Measurements from ENCODE around the gene CCDC57.

The CCDC57 gene

DNA sequence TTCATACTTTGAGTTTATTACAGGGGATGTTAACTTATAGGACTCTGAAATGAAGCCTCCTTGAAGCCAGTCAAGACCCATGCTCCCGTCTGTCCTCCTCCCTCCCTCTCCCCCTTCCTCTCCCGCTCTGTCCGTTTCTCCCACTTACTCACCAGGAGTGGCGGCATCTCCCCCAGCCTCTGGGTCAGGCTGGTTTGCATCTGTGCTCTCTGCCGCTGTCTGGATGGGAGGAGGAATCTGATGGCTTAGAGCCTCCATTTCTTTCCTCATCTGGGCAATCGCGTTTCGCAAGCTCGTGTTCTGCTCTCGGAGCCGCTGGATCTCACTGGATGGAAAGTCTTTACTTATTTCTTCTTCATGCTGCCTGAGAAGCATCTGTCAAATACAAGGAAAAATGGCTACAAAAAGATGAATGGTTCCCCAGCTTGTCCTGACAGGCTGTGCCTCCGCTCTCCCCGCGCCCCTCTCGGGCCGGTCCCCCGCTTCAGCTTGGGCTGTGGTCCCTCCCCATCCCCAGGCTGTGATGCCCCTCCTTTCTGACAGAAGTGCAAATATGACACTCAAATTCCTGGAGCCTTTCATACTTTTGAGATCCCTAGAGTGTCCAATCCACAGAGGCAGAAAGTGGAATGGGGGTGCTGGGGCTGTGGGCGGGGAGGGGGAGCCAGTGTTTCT lies 40.0 kb downstream of the CCDC57 start:
- Histone ChIP-seq H3K79me2 (ENCODE audit: control insufficient read depth, insufficient read depth, low read length, unreplicated experiment) (no peaks in the 10 kb centered on the region), H3K36me3 (ENCODE audit: insufficient read depth, low read length) (0 out of 2 replicates have a peak, but pooled peaks cover 4% of the 10 kb centered on the region), H2AFZ (ENCODE audit: low read length, unreplicated experiment) (no peak overlapping the region), H3K27ac (ENCODE audit: low read depth, low read length) (no peak overlapping the region), H3K4me3 (ENCODE audit: low read depth, low read length) (no peak overlapping the region), H3K4me1 (ENCODE audit: control insufficient read depth, insufficient read depth, low read length, unreplicated experiment) (no peaks in the 10 kb centered on the region), H3K27me3 (ENCODE audit: insufficient read depth, low read length) (no peaks in the 10 kb centered on the region)

- 0 out of 2 replicates have a peak, but pooled peaks cover 4% of the 10 kb centered on the region for H3K36me3 ChIP-seq (ENCODE audit: insufficient read depth, low read length)
- H2AFZ ChIP-seq (ENCODE audit: low read length, unreplicated experiment), result no peak overlapping the region
- H3K79me2 ChIP-seq (ENCODE audit: control insufficient read depth, insufficient read depth, low read length, unreplicated experiment), result no peaks in the 10 kb centered on the region
- no peak overlapping the region for H3K4me3 ChIP-seq (ENCODE audit: low read depth, low read length)
- no peak overlapping the region for H3K27ac ChIP-seq (ENCODE audit: low read depth, low read length)
- no peaks in the 10 kb centered on the region for H3K27me3 ChIP-seq (ENCODE audit: insufficient read depth, low read length)
- no peaks in the 10 kb centered on the region for H3K4me1 ChIP-seq (ENCODE audit: control insufficient read depth, insufficient read depth, low read length, unreplicated experiment)
These were observed 40.8 kb downstream of the CCDC57 start for GRCh38 chr17:82171750-82172375.

GRCh38 chr17:82170412-82170961 lies 42.2 kb downstream of the CCDC57 start:
- Histone ChIP-seq H3K27ac (ENCODE audit: low read depth, low read length) (no peak overlapping the region), H2AFZ (ENCODE audit: low read length, unreplicated experiment) (no peak overlapping the region), H3K36me3 (ENCODE audit: insufficient read depth, low read length) (0 out of 2 replicates have a peak, but pooled peaks cover 4% of the 10 kb centered on the region)

GRCh38 chr17:82168568-82168967 lies 44.1 kb downstream of the CCDC57 start:
- Histone ChIP-seq H2AFZ (ENCODE audit: low read length, unreplicated experiment) (no peak overlapping the region), H3K27me3 (ENCODE audit: insufficient read depth, low read length) (no peaks in the 10 kb centered on the region), H3K27ac (ENCODE audit: low read depth, low read length) (no peak overlapping the region), H3K79me2 (ENCODE audit: control insufficient read depth, insufficient read depth, low read length, unreplicated experiment) (no peaks in the 10 kb centered on the region), H3K4me1 (ENCODE audit: control insufficient read depth, insufficient read depth, low read length, unreplicated experiment) (no peaks in the 10 kb centered on the region), H3K4me3 (ENCODE audit: low read depth, low read length) (no peak overlapping the region), H3K36me3 (ENCODE audit: insufficient read depth, low read length) (0 out of 2 replicates have a peak, but pooled peaks cover 7% of the 10 kb centered on the region)

More at GRCh38 chr17:82170412-82170961, 42.2 kb downstream of the CCDC57 start:
- H3K79me2 ChIP-seq (ENCODE audit: control insufficient read depth, insufficient read depth, low read length, unreplicated experiment), result no peaks in the 10 kb centered on the region
- no peak overlapping the region for H3K4me3 ChIP-seq (ENCODE audit: low read depth, low read length)
- H3K27me3 ChIP-seq (ENCODE audit: insufficient read depth, low read length), result no peaks in the 10 kb centered on the region
- no peaks in the 10 kb centered on the region for H3K4me1 ChIP-seq (ENCODE audit: control insufficient read depth, insufficient read depth, low read length, unreplicated experiment)

GRCh38 chr17:82167028-82167427 lies 45.6 kb downstream of the CCDC57 start:
- H3K27ac ChIP-seq (ENCODE audit: low read depth, low read length), result no peak overlapping the region
- H2AFZ ChIP-seq (ENCODE audit: low read length, unreplicated experiment), result no peak overlapping the region
- H3K79me2 ChIP-seq (ENCODE audit: control insufficient read depth, insufficient read depth, low read length, unreplicated experiment), result no peaks in the 10 kb centered on the region
- no peaks in the 10 kb centered on the region for H3K4me1 ChIP-seq (ENCODE audit: control insufficient read depth, insufficient read depth, low read length, unreplicated experiment)
- H3K27me3 ChIP-seq (ENCODE audit: insufficient read depth, low read length), result no peaks in the 10 kb centered on the region
- no peak overlapping the region for H3K4me3 ChIP-seq (ENCODE audit: low read depth, low read length)
- 0 out of 2 replicates have a peak, but pooled peaks cover 3% of the 10 kb centered on the region for H3K36me3 ChIP-seq (ENCODE audit: insufficient read depth, low read length)

GRCh38 chr17:82164853-82165252 lies 47.8 kb downstream of the CCDC57 start:
- Histone ChIP-seq H3K27ac (ENCODE audit: low read depth, low read length) (no peak overlapping the region), H3K36me3 (ENCODE audit: insufficient read depth, low read length) (peaks cover 11% of the 10 kb centered on the region; the same call in 1 of the 2 replicates), H3K4me1 (ENCODE audit: control insufficient read depth, insufficient read depth, low read length, unreplicated experiment) (no peaks in the 10 kb centered on the region), H3K79me2 (ENCODE audit: control insufficient read depth, insufficient read depth, low read length, unreplicated experiment) (no peaks in the 10 kb centered on the region), H3K27me3 (ENCODE audit: insufficient read depth, low read length) (no peaks in the 10 kb centered on the region), H2AFZ (ENCODE audit: low read length, unreplicated experiment) (no peak overlapping the region), H3K4me3 (ENCODE audit: low read depth, low read length) (no peak overlapping the region)

DNA sequence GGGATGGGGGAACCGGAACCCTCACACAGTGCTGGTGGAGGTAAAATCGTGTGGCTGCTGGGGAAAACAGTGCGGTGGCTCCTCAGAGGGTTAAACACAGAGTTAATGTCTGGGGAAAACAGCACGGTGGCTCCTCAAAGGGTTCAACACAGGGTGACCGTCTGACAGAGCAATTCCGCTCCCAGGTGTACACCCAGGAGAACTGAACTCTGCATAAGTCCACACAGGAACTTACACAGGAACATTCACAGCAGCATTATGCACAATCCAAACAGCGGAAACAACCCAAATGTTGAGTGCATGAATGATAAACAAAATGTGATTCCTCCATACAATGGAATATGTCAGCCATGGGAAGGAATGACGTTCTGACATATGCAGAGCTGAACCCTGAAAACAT lies 51.4 kb downstream of the CCDC57 start:
- Histone ChIP-seq H3K36me3 (ENCODE audit: insufficient read depth, low read length) (peaks cover 14% of the 10 kb centered on the region; the same call in 1 of the 2 replicates), H3K27ac (ENCODE audit: low read depth, low read length) (no peak overlapping the region), H3K4me3 (ENCODE audit: low read depth, low read length) (no peak overlapping the region), H2AFZ (ENCODE audit: low read length, unreplicated experiment) (no peak overlapping the region), H3K27me3 (ENCODE audit: insufficient read depth, low read length) (no peaks in the 10 kb centered on the region), H3K79me2 (ENCODE audit: control insufficient read depth, insufficient read depth, low read length, unreplicated experiment) (no peaks in the 10 kb centered on the region), H3K4me1 (ENCODE audit: control insufficient read depth, insufficient read depth, low read length, unreplicated experiment) (no peaks in the 10 kb centered on the region)

DNA sequence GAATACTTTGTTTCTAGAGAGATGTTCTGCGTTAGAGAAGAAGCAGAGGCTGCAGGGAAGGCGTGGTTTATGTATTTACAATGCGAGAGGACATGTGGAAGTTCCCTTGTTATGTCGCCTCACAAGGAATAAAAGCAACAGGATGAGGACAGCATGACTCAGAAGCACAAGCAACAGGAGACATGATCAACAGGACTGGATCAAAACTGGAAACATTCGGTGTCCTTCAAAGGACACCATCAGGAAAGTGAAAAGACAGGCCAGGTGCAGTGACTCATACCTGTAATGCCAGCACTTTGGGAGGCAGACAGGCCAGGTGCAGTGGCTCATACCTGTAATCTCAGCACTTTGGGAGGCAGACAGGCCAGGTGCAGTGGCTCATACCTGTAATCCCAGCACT lies 52.6 kb downstream of the CCDC57 start:
- no peaks in the 10 kb centered on the region for H3K27me3 ChIP-seq (ENCODE audit: insufficient read depth, low read length)
- no peak overlapping the region for H2AFZ ChIP-seq (ENCODE audit: low read length, unreplicated experiment)
- H3K4me1 ChIP-seq (ENCODE audit: control insufficient read depth, insufficient read depth, low read length, unreplicated experiment), result no peaks in the 10 kb centered on the region
- H3K36me3 ChIP-seq (ENCODE audit: insufficient read depth, low read length), result peaks cover 14% of the 10 kb centered on the region; the same call in 1 of the 2 replicates
- H3K4me3 ChIP-seq (ENCODE audit: low read depth, low read length), result no peak overlapping the region
- H3K79me2 ChIP-seq (ENCODE audit: control insufficient read depth, insufficient read depth, low read length, unreplicated experiment), result no peaks in the 10 kb centered on the region
- H3K27ac ChIP-seq (ENCODE audit: low read depth, low read length), result no peak overlapping the region

DNA sequence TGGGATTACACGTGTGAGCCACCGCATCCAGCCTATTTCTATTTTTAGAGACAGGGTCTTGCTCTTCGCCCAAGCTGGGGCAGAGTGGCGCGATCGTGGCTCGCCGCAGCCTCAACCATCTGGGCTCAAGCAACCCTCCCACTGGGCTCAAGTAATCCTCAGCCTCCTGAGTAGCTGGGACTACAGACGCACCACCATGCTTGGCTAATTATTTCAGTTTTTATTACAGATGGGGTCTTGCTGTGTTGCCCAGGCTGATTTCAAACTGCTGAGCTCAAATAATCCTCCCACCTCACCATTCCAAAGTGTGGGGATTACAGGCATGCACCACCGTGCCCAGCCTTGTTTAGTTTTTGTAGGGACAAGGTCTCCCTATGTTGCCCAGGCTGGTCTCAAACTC lies 53.8 kb downstream of the CCDC57 start:
- Histone ChIP-seq H3K27me3 (ENCODE audit: insufficient read depth, low read length) (no peaks in the 10 kb centered on the region), H2AFZ (ENCODE audit: low read length, unreplicated experiment) (no peak overlapping the region), H3K79me2 (ENCODE audit: control insufficient read depth, insufficient read depth, low read length, unreplicated experiment) (no peaks in the 10 kb centered on the region), H3K4me1 (ENCODE audit: control insufficient read depth, insufficient read depth, low read length, unreplicated experiment) (no peaks in the 10 kb centered on the region), H3K27ac (ENCODE audit: low read depth, low read length) (no peak overlapping the region), H3K36me3 (ENCODE audit: insufficient read depth, low read length) (peaks cover 11% of the 10 kb centered on the region; the same call in 1 of the 2 replicates), H3K4me3 (ENCODE audit: low read depth, low read length) (no peak overlapping the region)

- H3K4me1 ChIP-seq (ENCODE audit: control insufficient read depth, insufficient read depth, low read length, unreplicated experiment), result no peaks in the 10 kb centered on the region
- no peaks in the 10 kb centered on the region for H3K79me2 ChIP-seq (ENCODE audit: control insufficient read depth, insufficient read depth, low read length, unreplicated experiment)
- peaks cover 11% of the 10 kb centered on the region; the same call in 1 of the 2 replicates for H3K36me3 ChIP-seq (ENCODE audit: insufficient read depth, low read length)
- H3K27me3 ChIP-seq (ENCODE audit: insufficient read depth, low read length), result no peaks in the 10 kb centered on the region
- no peak overlapping the region for H3K4me3 ChIP-seq (ENCODE audit: low read depth, low read length)
- H2AFZ ChIP-seq (ENCODE audit: low read length, unreplicated experiment), result no peak overlapping the region
- H3K27ac ChIP-seq (ENCODE audit: low read depth, low read length), result no peak overlapping the region
These were observed 55.3 kb downstream of the CCDC57 start for GRCh38 chr17:82157046-82158035.

Measured in ACC112 (cell line).